ENCODE measurements around the gene DNAJC22. TPM values are rescaled to one million over a fixed set of nuclear protein-coding genes. Genes with fewer than 3 reads are reported as not detected.

The DNAJC22 gene
- total RNA-seq, 2 experiments from 2014 or later = 0.14 TPM; not detected in 1

GRCh38 chr12:49366096-49366651 lies 19.5 kb downstream of the DNAJC22 start:
- ChIA-PET CTCF (interaction anchor here (0.9 to 8.2 kb wide), 18 partner anchors 8 to 278 kb away, joined by 3 to 71 read pairs (median 4); partner anchors contain the start of genes DNAJC22 and TUBA1B), POLR2A (interaction anchor here (0.6 to 2.5 kb wide), 16 partner anchors 9 to 382 kb away, joined by 3 to 16 read pairs (median 4); partner anchors contain the start of genes DNAJC22, PRPF40B, TROAP and TUBA1B)
- ATAC-seq = peak; percentile 14
- no peaks in the 10 kb centered on the region for H3K9me3 Mint-ChIP-seq
- no peaks in the 10 kb centered on the region for H3K36me3 Mint-ChIP-seq (ENCODE audit: low read depth)
- TF ChIP-seq, protein P1, sequence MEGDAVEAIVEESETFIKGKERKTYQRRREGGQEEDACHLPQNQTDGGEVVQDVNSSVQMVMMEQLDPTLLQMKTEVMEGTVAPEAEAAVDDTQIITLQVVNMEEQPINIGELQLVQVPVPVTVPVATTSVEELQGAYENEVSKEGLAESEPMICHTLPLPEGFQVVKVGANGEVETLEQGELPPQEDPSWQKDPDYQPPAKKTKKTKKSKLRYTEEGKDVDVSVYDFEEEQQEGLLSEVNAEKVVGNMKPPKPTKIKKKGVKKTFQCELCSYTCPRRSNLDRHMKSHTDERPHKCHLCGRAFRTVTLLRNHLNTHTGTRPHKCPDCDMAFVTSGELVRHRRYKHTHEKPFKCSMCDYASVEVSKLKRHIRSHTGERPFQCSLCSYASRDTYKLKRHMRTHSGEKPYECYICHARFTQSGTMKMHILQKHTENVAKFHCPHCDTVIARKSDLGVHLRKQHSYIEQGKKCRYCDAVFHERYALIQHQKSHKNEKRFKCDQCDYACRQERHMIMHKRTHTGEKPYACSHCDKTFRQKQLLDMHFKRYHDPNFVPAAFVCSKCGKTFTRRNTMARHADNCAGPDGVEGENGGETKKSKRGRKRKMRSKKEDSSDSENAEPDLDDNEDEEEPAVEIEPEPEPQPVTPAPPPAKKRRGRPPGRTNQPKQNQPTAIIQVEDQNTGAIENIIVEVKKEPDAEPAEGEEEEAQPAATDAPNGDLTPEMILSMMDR (IDR thresholded peaks at IDR 0.05) = no peak
- H3K27ac Mint-ChIP-seq = peak overlapping the region; percentile 98
- H3K4me3 Mint-ChIP-seq = peak overlapping the region; percentile 74
- peaks cover 29% of the 10 kb centered on the region for H3K4me1 Mint-ChIP-seq (ENCODE audit: low read depth)
- intact Hi-C loops (cut with micrococcal nuclease) = no loop called here
- peak; percentile 27 for DNase-seq
- no peaks in the 10 kb centered on the region for H3K27me3 Mint-ChIP-seq

DNA sequence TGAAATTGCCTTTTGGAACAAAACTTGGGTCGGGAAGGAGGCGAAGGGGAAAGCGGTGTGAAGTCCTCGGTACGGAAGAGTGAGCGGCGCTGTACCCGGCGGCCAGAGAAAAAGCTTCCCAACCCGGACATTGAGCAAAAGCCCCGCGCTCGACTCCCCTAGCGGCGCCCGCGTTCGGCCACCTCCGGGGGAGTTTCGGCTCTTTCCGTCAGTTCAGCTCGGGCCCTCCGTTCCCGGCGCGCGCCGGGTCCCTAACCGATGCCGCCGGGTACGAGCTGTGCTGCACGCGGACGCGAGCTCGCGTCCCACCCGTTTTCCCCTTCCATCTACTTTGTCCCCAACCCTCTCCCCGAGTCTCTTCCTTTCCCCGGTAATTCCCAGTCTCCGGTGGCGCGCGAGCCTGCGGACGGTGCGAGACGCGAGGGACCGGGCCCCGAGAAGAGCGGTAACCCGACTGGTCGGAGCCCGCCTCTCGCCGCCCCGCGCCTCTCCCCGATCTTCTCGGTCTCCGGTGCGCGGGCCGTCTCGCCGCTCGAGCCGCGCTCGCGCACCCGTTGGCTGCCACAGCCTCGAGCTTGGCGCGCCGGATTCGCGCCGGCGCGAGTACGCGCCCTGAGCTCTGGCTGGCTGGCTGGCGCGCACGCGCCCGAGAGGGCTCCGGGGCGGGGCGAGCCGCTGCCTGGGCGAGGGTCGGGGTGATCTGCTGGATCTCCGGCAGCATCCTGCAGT lies 20.1 kb downstream of the DNAJC22 start:
- DNase-seq (peak; percentile 92), ATAC-seq (peak; percentile 86)
- CTCF ChIA-PET = interaction anchor here (0.9 to 8.2 kb wide), 22 partner anchors 9 to 278 kb away, joined by 3 to 71 read pairs (median 4); partner anchors contain the start of genes DNAJC22, TUBA1A and TUBA1B
- intact Hi-C loops (cut with micrococcal nuclease) = no loop called here
- Mint-ChIP-seq H3K27me3 (no peaks in the 10 kb centered on the region), H3K27ac (peak overlapping the region; percentile 98), H3K9me3 (no peaks in the 10 kb centered on the region), H3K36me3 (ENCODE audit: low read depth) (no peaks in the 10 kb centered on the region), H3K4me1 (ENCODE audit: low read depth) (peaks cover 29% of the 10 kb centered on the region), H3K4me3 (peak overlapping the region; percentile 74)
- POLR2A ChIA-PET = interaction anchor here (0.5 to 2.5 kb wide), 20 partner anchors 8 to 382 kb away, joined by 3 to 16 read pairs (median 4); partner anchors contain the start of genes DNAJC22, PRPF40B, TROAP and TUBA1B
- TF ChIP-seq, protein P1 (IDR thresholded peaks at IDR 0.05) = no peak

GRCh38 chr12:49367381-49368239 lies 20.9 kb downstream of the DNAJC22 start, which contains the start of gene SPATS2:
TSS of gene SPATS2 (plus strand) at chr12:49367462. CDS start at chr12:49461013, 93,551 bp downstream.
- TF ChIP-seq, protein P1 (IDR thresholded peaks at IDR 0.05) = no peak
- intact Hi-C loops (cut with micrococcal nuclease) = no loop called here
- peak within 1 kb of the TSS; percentile 98 for H3K27ac Mint-ChIP-seq
- H3K36me3 Mint-ChIP-seq (ENCODE audit: low read depth) = no peaks in the 10 kb centered on the region
- H3K9me3 Mint-ChIP-seq = no peaks in the 10 kb centered on the region
- DNase-seq (peak; percentile 93), ATAC-seq (no peak)
- H3K4me3 Mint-ChIP-seq = peak within 1 kb of the TSS; percentile 74
- ChIA-PET CTCF (interaction anchor here (0.8 to 8.2 kb wide), 17 partner anchors 10 to 236 kb away, joined by 3 to 71 read pairs (median 4); partner anchors contain the start of genes DNAJC22, TROAP, TUBA1A and TUBA1B), POLR2A (interaction anchor here (0.5 to 2.5 kb wide), 16 partner anchors 9 to 381 kb away, joined by 3 to 16 read pairs (median 4); partner anchors contain the start of genes DNAJC22, PRPF40B and TUBA1B)
- peaks cover 29% of the 10 kb centered on the region for H3K4me1 Mint-ChIP-seq (ENCODE audit: low read depth)
- H3K27me3 Mint-ChIP-seq = no peaks in the 10 kb centered on the region

DNA sequence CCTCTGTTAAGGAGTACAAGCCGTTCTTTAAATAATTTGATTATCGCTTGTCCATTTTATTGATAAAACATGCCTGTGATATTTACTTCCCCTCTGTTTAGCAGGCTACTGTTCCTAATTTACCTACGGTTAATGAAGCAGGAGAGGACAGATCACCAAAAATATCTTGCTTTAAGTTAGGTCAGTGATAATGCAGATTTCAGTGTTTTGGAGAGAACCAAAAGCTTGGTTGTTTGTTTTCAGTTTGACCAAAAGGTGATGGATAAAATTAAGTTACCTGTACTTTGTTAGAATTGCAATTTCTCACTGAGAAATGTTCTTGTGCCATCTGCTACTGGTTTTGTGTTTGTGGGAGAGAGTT lies 21.5 kb downstream of the DNAJC22 start:
- Mint-ChIP-seq H3K4me1 (ENCODE audit: low read depth) (peaks cover 29% of the 10 kb centered on the region), H3K27me3 (no peaks in the 10 kb centered on the region), H3K9me3 (no peaks in the 10 kb centered on the region), H3K36me3 (ENCODE audit: low read depth) (no peaks in the 10 kb centered on the region), H3K27ac (peak overlapping the region; percentile 55), H3K4me3 (peak overlapping the region; percentile 74)
- TF ChIP-seq, protein P1 (IDR thresholded peaks at IDR 0.05) = no peak
- DNase-seq (no peak), ATAC-seq (no peak)
- ChIA-PET POLR2A (interaction anchor here (0.7 to 1.2 kb wide), 2 partner anchors 39 to 357 kb away, joined by 3 to 6 read pairs; no protein-coding TSS in a partner anchor), CTCF (interaction anchor here (0.8 to 6.2 kb wide), 5 partner anchors 10 to 151 kb away, joined by 3 to 67 read pairs (median 20); partner anchors contain the start of gene TROAP)
- intact Hi-C loops (cut with micrococcal nuclease) = no loop called here

Measured in activated CD8-positive, alpha-beta T cell treated with anti-CD3 and anti-CD28 coated beads for 36 hours (primary cell).